SK-N-SH (cell line): ENCODE measurements around the gene S100A6. TPM values are rescaled to one million over a fixed set of nuclear protein-coding genes. Genes with fewer than 3 reads are reported as not detected.

Experiments
- CTCF ChIA-PET: fragments of 300-600, 350-600 bp; formaldehyde crosslinking; extraction: SDS; loops from one replicate; lab custom pipeline; 2021; lab: Yijun Ruan, JAX
- POLR2A ChIA-PET: fragments of 350-600 bp; sonication (Branson Sonifier 250); formaldehyde crosslinking; extraction: SDS; loops from one replicate; lab custom pipeline; 2020; ENCODE audit warnings: antibody characterized with exemption, inconsistent platforms; lab: Yijun Ruan, JAX
- DNase-seq: peaks from one replicate; pipeline ENCODE4 v3.0.0; 2012
- H2AFZ ChIP-seq: fragments of 200-600 bp; sonication (generic); 2 replicates; pipeline ENCODE4 v1.8.1; 2016; ENCODE audit warnings: antibody characterized with exemption, mild to moderate bottlenecking, low read depth
- H3F3A ChIP-seq: fragments of 200-600 bp; sonication (generic); replicated peaks from 2 replicates; pipeline ENCODE3; 2016; ENCODE audit warnings: antibody characterized with exemption, mild to moderate bottlenecking; ENCODE audit not compliant: insufficient read depth
- H3K27ac ChIP-seq, 2 experiments: fragments of 200-500 bp in 1 of 2; fragments of 200-600 bp in 1 of 2; sonication (Bioruptor generic) in 1 of 2; sonication (generic), shearing (Covaris generic) in 1 of 2; 2 replicates each; pipeline versions ENCODE4 v1.5.1 to v1.6.1; 2014 to 2016; ENCODE audit warnings: low read depth in 2 of 2, inconsistent platforms in 1 of 2, low read length in 1 of 2, mild to moderate bottlenecking in 1 of 2, mixed read lengths in 1 of 2
- H3K27me3 ChIP-seq: fragments of 200-600 bp; sonication (generic), shearing (Covaris generic); 2 replicates; pipeline ENCODE4 v1.6.1; 2016; ENCODE audit warnings: mixed run types; ENCODE audit not compliant: insufficient read depth
- H3K36me3 ChIP-seq, 2 experiments: fragments of 200-500 bp in 1 of 2; fragments of 200-600 bp in 1 of 2; sonication (Bioruptor generic) in 1 of 2; sonication (generic) in 1 of 2; replicated peaks in 1 of 2; 2 replicates each; pipeline versions ENCODE3 to v1.5.1; 2014 to 2016; ENCODE audit warnings: low read length in 1 of 2, mild to moderate bottlenecking in 1 of 2; ENCODE audit not compliant: insufficient read depth in 2 of 2, control insufficient read depth in 1 of 2
- H3K4me1 ChIP-seq, 2 experiments: fragments of 200-500 bp in 1 of 2; fragments of 200-600 bp in 1 of 2; sonication (Bioruptor generic) in 1 of 2; sonication (generic), shearing (Covaris generic) in 1 of 2; 2 replicates each; pipeline versions ENCODE4 v1.5.1 to v1.6.1; 2014 to 2016; ENCODE audit warnings: low read depth in 1 of 2, low read length in 1 of 2, mixed run types in 1 of 2; ENCODE audit not compliant: insufficient read depth in 2 of 2, control insufficient read depth in 1 of 2
- H3K4me2 ChIP-seq: fragments of 200-600 bp; sonication (generic), shearing (Covaris generic); 2 replicates; pipeline ENCODE4 v1.6.1; 2017; ENCODE audit warnings: mixed run types
- H3K4me3 ChIP-seq, 2 experiments: fragments of 200-500 bp in 1 of 2; fragments of 200-600 bp in 1 of 2; sonication (Bioruptor generic) in 1 of 2; sonication (generic), shearing (Covaris generic) in 1 of 2; 2 replicates each; pipeline versions ENCODE4 v1.5.1 to v1.8.1; 2014 to 2016; ENCODE audit warnings: low read depth in 2 of 2, inconsistent platforms in 1 of 2, low read length in 1 of 2, mild to moderate bottlenecking in 1 of 2, mixed read lengths in 1 of 2, moderate library complexity in 1 of 2
- H3K79me2 ChIP-seq: fragments of 200-600 bp; sonication (generic); 2 replicates; pipeline ENCODE4 v1.8.1; 2017; ENCODE audit warnings: mild to moderate bottlenecking; ENCODE audit not compliant: insufficient read depth
- H3K9ac ChIP-seq: fragments of 200-600 bp; sonication (generic); 2 replicates; pipeline ENCODE4 v1.6.1; 2017; ENCODE audit warnings: mixed run types
- H3K9me2 ChIP-seq: fragments of 200-600 bp; sonication (generic); 2 replicates; pipeline ENCODE4 v1.6.1; 2017; ENCODE audit warnings: mixed run types
- H3K9me3 ChIP-seq: fragments of 200-600 bp; sonication (generic); 2 replicates; pipeline ENCODE4 v1.6.1; 2017; ENCODE audit warnings: mixed run types, mild to moderate bottlenecking, moderate library complexity
- H4K20me1 ChIP-seq: fragments of 200-600 bp; sonication (generic); 2 replicates; pipeline ENCODE4 v1.6.1; 2017; ENCODE audit warnings: mild to moderate bottlenecking, mixed run types; ENCODE audit not compliant: insufficient read depth
- CHD2 ChIP-seq: fragments of 150-350 bp; IDR thresholded peaks from 2 replicates; pipeline ENCODE4 v1.6.1; 2018; ENCODE audit warnings: low read length; ENCODE audit not compliant: partially characterized antibody
- EZH2phosphoT487 ChIP-seq: fragments of 200-600 bp; sonication (generic); IDR thresholded peaks from 2 replicates; pipeline ENCODE4 v1.6.1; 2017; ENCODE audit warnings: low read depth, mixed run types, mild to moderate bottlenecking, antibody characterized with exemption, moderate library complexity, borderline replicate concordance
- GABPA ChIP-seq: IDR thresholded peaks from 2 replicates; pipeline ENCODE4 v1.4.0; 2012; ENCODE audit warnings: low read depth, mild to moderate bottlenecking
- IRF3 ChIP-seq: fragments of 150-350 bp; IDR thresholded peaks from 2 replicates; pipeline ENCODE4 v1.6.1; 2016; ENCODE audit warnings: mild to moderate bottlenecking, low read depth, low read length
- MEF2A ChIP-seq: IDR thresholded peaks from 2 replicates; pipeline ENCODE4 v1.4.0; 2012; ENCODE audit warnings: low read depth, borderline replicate concordance
- NFIC ChIP-seq: IDR thresholded peaks from 2 replicates; pipeline ENCODE4 v1.4.0; 2012; ENCODE audit warnings: borderline replicate concordance
- NRF1 ChIP-seq: IDR thresholded peaks from 2 replicates; pipeline ENCODE4 v1.6.1; 2012; ENCODE audit warnings: low read depth, mild to moderate bottlenecking, low read length
- POLR2AphosphoS5 ChIP-seq: IDR thresholded peaks from 2 replicates; pipeline ENCODE4 v1.6.1; 2012; ENCODE audit warnings: low read depth, low read length
- RXRA ChIP-seq: IDR thresholded peaks from 2 replicates; pipeline ENCODE4 v1.4.0; 2012; ENCODE audit warnings: low read depth, mild to moderate bottlenecking, borderline replicate concordance
- SIN3A ChIP-seq: IDR thresholded peaks from 2 replicates; pipeline ENCODE4 v1.6.1; 2012; ENCODE audit warnings: low read depth, mild to moderate bottlenecking, low read length, moderate library complexity, borderline replicate concordance
- SMC3 ChIP-seq: IDR thresholded peaks from 2 replicates; pipeline ENCODE4 v1.6.1; 2012; ENCODE audit warnings: low read depth, low read length, improper control_type of control experiment
- TCF12 ChIP-seq: IDR thresholded peaks from 2 replicates; pipeline ENCODE4 v1.4.0; 2012
- YY1 ChIP-seq: IDR thresholded peaks from 2 replicates; pipeline ENCODE4 v1.4.0; 2012; ENCODE audit warnings: low read depth, mild to moderate bottlenecking
- WGBS: methylation state at CpG from one replicate; pipeline ENCODE4 v1.1.6; 2017; ENCODE audit warnings: low lambda C conversion rate; 5-methylcytosine and 5-hydroxymethylcytosine counted together
- polyA plus RNA-seq, 3 experiments: library from polyadenylated mRNA; depleted of rRNA; stranded (reverse); fragments of >200 nt; gene quantifications; 2 replicates each; pipeline ENCODE4 v1.2.3, GENCODE V29; 2012
- TF ChIP-seq, protein P1 (sequence below): IDR thresholded peaks from 2 replicates; pipeline ENCODE4 v1.4.0; 2012; ENCODE audit warnings: low read depth
- TF ChIP-seq, protein P2 (sequence below): IDR thresholded peaks from 2 replicates; pipeline ENCODE4 v1.6.1; 2012; ENCODE audit warnings: mild to moderate bottlenecking, low read depth, low read length, moderate library complexity

S100A6 gene
- polyA plus RNA-seq, 1 of the 3 experiments (the other 2 are of a cell fraction) = 895 TPM

GRCh38 chr1:153488731-153489130 lies 47.1 kb downstream of the S100A6 start:
- Histone ChIP-seq H3K27me3 (peaks cover 14% of the 10 kb centered on the region; the same call in 1 of the 2 replicates), H3K79me2 (no peaks in the 10 kb centered on the region), H3K27ac (no peak overlapping the region; a peak in 1 of 4 replicates), H3K4me1 (peaks cover 17 to 21% of the 10 kb centered on the region in 2 experiments; a peak in 3 of 4 replicates), H3K4me3 (no peak overlapping the region), H2AFZ (no peak overlapping the region), H3K9me2 (no peaks in the 10 kb centered on the region), H4K20me1 (no peaks in the 10 kb centered on the region), H3K4me2 (no peak overlapping the region), H3K9ac (no peak overlapping the region), H3K36me3 (no peaks in the 10 kb centered on the region), H3F3A (peaks cover 11% of the 10 kb centered on the region), H3K9me3 (no peaks in the 10 kb centered on the region)
- 15% methylated on average over 4 of the region's 4 CpGs for WGBS
- peak; percentile 60; the same call in 1 of the 2 replicates for TF ChIP-seq TCF12
- TF ChIP-seq MEF2A = peak; percentile 46; the same call in 1 of the 2 replicates
- TF ChIP-seq, protein P1, sequence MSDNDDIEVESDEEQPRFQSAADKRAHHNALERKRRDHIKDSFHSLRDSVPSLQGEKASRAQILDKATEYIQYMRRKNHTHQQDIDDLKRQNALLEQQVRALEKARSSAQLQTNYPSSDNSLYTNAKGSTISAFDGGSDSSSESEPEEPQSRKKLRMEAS = peak; percentile 82
- TF ChIP-seq, protein P2, sequence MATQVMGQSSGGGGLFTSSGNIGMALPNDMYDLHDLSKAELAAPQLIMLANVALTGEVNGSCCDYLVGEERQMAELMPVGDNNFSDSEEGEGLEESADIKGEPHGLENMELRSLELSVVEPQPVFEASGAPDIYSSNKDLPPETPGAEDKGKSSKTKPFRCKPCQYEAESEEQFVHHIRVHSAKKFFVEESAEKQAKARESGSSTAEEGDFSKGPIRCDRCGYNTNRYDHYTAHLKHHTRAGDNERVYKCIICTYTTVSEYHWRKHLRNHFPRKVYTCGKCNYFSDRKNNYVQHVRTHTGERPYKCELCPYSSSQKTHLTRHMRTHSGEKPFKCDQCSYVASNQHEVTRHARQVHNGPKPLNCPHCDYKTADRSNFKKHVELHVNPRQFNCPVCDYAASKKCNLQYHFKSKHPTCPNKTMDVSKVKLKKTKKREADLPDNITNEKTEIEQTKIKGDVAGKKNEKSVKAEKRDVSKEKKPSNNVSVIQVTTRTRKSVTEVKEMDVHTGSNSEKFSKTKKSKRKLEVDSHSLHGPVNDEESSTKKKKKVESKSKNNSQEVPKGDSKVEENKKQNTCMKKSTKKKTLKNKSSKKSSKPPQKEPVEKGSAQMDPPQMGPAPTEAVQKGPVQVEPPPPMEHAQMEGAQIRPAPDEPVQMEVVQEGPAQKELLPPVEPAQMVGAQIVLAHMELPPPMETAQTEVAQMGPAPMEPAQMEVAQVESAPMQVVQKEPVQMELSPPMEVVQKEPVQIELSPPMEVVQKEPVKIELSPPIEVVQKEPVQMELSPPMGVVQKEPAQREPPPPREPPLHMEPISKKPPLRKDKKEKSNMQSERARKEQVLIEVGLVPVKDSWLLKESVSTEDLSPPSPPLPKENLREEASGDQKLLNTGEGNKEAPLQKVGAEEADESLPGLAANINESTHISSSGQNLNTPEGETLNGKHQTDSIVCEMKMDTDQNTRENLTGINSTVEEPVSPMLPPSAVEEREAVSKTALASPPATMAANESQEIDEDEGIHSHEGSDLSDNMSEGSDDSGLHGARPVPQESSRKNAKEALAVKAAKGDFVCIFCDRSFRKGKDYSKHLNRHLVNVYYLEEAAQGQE = no peak
- TF ChIP-seq NRF1 = no peak
- TF ChIP-seq RXRA = peak; percentile 16; the same call in 1 of the 2 replicates
- TF ChIP-seq SIN3A = no peak
- no peak for TF ChIP-seq CHD2
- no peak for TF ChIP-seq YY1
- no peak for TF ChIP-seq POLR2AphosphoS5
- TF ChIP-seq SMC3 = no peak
- no peak for TF ChIP-seq GABPA
- no peak for TF ChIP-seq IRF3
- no peak for TF ChIP-seq EZH2phosphoT487
- peak; percentile 67 for TF ChIP-seq NFIC
- CTCF ChIA-PET = interaction anchor here (0.8 to 16.0 kb wide), 5 partner anchors 9 to 135 kb away, joined by 3 to 336 read pairs (median 4); partner anchors contain the start of genes PGLYRP4 and S100A9
- DNase-seq = no peak
- POLR2A ChIA-PET = no interaction called here
